Measurements from ENCODE around the gene ETF1.

ETF1 gene

DNA sequence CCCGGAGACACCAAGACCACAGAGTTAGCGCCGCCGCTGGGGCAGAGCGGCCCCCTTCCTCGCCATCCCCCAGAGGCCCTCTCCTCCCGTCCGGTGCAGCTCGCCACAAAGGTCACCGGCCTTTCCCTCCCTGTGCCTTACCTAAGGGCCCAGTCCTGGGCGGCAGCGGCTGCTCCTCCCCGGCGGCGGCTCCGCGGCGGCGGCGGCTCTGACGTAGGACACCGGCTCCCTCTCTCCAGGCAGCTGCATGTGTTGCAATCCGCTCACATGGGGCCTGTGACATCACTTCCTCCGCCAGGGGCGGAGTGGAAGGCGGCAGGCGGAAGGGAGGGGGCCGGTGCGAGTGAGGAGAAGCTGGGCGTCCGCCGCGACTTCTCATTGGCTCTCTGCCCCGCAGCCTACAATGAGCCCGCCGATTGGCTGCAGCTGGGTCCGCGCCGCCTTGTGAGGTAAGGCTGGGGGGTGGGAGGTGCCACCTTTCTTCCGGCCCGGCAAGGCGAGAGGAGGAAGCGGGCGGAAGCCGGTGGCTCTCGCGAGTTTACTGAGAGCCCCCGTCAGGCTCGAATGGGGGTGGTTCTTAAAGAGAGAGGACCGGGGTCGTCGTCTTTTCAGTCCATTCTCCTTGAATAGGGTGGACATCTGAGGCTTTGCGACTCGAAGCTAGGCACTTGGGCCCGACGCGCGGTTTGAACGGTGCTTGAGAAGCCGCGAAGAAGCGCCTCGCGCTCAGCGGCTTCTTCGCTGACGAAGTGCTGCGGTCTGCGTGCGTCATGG is at the start of gene ETF1:
TSS of gene ETF1 (minus strand) at position 281 of the 774 bp plus-strand sequence. CDS start 318 bp downstream, outside the sequence.
- peak; percentile 94 to 98 (median 98) for DNase-seq

DNA sequence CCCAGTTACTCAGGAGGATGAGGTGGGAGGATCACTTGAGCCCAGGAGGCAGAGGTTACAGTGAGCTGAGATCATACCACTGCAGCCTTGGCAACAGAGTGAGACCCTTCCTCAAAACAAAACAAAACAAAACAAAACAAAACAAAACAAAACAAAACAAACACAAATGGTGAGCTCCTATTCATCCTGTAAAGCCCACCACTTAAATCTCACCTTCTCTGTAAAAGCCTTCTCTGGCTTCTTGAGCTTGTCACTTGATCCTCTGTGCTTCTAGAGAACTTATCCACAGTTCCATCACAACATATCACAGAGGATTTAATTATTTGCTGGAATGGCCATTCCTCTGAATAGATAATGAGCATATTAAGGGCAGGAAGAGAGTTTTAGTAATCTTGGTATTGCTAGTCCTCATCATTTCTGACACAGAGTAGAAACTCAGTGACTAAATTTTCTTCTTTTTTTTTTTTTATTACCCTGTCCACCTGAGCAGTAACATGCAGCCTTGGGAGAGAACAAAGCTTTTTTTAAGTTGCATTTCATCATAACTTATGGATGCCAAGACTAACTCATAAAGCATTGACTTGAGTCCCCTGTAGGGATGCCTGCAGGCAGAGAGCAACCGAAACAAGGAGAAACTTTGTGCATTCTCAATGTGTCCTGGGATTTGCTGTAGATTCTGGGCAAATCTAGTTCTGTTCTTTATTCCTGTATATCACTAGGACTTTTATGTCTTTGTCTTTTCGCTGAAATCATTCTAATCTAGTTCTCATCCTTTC is 45.2 kb upstream of the ETF1 start:
- DNase-seq = no peak

DNA sequence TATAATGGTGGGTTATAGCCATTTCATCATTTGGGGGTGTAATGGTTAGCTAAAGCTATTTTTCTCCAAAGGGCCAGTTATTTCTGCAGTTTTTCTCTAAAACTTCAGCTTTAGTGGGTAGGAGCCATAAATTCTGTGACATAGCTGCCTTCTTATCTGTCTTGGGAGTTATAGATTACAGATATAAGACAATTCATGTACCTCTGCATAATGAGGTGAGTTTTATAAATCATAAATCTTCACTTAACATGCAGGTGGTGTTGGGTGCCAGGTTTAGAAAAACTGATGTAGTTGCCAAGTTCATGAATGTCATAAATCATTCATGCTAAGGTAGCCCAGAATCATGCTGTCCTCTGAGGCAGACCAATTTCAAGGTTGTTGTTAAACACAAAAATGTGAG is 42.1 kb upstream of the ETF1 start:
- DNase-seq = peak in 1 of 3 experiments; percentile 23

DNA sequence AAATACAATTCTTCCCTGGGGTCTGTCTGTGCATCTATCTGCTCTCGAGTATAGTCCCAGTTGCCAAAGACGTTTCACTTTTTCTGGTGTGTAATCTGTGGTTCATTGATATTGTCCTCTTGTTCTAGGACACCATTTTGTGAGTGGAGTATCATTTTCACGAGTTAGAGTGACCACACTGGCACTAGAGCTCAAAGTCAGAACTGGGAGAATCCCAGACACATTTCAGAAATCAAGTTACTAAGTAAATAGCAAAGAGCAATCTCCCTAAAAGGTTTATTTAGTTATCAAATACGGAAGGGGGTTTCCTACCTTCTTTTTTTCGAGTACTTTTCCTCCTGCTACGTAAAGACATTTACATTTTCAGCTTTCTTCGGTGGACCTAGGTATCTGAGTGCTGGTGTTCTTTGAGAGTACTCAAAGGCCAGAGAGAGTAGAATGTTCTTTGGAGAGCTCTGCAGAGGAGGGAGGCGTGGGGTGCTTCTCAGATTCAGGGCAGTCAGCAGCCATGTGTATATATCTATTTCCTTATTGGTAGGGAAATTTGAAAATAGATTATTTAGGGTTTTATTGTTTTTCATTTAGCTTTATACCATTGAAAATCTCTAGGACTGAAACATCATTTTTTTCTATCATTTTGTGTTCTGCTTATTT is 41.1 kb upstream of the ETF1 start:
- DNase-seq = peak in 1 of 3 experiments; percentile 58

DNA sequence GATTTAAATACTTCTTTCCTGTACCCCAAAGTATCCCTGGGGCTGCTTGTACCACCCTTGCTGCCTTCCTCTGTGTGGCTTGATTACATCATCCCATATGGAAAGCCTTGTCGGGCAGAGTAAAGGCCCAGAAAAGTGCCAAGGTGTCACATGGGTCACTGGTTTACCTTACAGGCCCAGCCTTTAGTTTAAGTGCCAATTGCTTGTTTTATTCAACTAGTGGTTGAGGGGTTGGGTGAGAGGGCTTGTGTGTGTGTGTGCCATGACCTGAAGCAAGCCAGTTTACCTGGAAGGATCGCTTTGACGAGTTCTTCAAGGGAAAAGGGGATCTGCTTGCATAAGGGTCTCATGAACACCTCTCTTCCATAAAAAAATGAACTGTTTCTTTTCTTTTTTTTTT is 39.9 kb upstream of the ETF1 start:
- no peak for DNase-seq

DNA sequence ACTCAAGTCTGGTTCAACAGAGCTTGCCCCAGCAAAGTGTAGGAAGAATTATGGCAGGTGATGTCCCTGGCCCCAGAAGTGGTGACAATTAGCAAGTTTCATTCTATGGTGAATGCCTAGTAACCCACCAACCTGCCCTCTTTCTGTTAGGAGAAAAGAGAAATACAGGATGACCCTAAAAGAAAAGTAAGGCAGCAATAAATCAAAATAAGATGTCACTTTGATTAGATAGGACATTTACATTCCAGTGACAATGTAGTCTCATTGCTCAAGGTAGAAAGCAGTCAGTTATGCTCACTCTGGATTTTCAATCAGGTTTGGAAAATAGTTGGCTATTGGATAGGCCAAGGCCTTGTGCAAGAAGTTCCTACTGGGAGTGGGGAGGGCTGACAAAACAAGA is 37.7 kb upstream of the ETF1 start:
- DNase-seq = no peak

DNA sequence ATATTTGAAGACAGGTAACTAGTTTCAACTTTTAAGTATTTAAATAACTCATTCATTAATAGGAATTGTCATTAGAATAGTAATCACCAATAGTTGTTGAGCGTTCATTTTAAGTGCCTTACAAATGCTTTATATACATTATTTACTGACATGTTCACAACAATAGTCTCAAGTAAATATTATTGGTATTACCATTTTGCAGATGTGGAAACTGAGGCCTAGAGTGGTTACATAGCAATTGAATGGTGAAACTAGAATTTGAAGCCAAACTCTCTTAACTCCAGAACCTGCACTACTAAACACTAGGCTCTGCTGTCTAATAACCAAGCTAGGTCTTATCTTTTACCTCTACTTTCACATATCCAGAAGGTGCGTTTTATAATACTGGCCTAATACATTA is 37.0 kb upstream of the ETF1 start:
- DNase-seq = no peak

DNA sequence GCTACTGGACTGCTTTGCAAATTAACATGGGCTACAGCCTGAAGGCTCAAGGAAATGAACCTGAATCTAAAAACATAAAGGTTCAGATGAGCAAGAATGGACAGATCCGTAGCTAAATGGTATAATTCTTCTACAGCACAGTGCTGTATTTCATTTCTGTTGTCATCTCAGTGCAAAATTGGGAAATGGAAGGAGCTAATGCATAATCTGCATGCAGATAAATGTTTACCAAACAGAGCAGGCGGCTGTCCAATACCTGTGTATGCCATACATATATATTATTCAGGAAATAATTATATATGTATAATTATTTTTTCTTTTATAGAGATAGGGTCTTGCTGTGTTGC is 36.5 kb upstream of the ETF1 start:
- no peak for DNase-seq

DNA sequence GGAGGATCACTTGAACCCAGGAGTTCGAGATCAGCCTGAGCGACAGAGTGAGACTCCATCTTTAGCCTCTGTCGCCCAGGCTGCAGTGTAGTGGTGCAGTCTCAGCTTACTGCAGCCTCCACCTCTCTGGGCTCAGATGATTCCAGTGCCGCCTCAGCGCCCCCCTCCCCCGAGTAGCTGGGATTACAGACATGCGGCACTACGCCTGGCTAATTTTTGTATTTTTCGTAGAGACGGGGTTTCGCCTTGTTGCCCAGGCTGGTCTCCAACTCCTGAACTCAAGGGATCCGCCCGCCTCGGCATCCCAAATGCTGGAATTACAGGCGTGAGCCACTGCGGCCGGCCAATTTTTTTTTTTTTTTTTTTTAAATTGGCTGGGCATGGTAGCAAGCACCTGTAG is 34.4 kb upstream of the ETF1 start:
- DNase-seq = no peak

DNA sequence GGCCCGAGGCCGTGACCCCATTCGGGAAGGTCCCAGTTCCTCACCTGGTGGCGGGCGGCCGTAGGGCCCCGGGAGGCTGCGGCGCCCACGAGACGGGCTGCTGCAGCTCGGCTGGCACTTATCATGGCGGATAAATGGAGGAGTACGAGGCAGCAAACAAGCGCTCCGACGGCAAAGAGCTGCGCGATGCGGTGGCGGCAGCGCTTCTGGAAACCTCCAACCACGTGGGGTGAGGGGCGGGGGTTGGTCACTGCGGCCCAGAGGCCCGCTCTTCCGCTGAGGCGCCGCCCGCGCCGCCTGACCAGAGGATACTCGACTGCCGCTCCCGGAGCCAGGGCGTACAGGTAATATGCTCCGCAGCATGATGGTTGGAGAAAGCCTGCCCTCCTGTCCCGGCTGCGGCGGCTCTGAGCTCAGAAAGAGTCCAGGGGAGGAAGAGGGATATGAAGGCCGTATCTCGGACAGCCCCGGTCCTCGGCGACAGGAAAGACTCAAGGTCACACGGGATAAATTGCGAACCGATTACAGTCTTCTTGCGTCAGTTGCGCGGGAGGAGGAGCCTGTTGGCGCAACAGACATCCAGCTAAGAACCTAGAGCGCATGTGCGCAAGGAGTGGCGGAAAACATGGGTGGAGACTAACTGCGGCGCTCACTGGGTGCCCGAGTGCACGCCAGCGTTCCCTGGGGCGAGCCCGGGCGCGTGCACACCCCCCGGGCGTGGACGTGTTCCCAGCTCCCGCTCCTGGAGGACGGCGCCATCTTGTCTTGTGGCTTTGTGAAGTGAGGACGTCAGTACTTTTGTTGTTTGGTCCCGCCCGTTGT is 32.4 kb upstream of the ETF1 start, which contains the start of gene HSPA9:
TSS of gene HSPA9 (minus strand) at position 208 of the 822 bp plus-strand sequence. CDS start at position 125, 83 bp downstream.
- DNase-seq = peak; percentile 95 to 99 (median 98)

DNA sequence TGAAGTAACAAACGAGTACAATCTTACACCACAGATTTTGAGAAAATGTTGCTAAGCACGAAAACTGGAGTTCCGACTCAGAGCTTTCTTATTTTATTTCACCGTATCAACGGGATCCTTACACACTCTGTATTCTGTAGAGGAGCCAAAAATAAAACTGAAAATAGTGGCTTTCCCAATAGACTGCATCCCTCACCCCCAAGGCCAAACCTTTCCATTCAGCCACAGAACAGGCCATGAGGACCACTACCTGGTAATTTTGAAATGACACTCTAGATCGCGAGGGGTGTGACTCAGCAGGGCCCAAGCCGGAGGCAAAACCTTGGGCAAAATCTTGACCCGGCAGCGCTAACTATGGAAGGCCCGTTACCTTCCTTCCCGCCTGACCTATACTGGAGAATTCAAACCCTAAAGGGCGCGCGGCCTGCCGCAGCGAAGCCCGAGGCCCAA is 31.7 kb upstream of the ETF1 start:
- no peak for DNase-seq

DNA sequence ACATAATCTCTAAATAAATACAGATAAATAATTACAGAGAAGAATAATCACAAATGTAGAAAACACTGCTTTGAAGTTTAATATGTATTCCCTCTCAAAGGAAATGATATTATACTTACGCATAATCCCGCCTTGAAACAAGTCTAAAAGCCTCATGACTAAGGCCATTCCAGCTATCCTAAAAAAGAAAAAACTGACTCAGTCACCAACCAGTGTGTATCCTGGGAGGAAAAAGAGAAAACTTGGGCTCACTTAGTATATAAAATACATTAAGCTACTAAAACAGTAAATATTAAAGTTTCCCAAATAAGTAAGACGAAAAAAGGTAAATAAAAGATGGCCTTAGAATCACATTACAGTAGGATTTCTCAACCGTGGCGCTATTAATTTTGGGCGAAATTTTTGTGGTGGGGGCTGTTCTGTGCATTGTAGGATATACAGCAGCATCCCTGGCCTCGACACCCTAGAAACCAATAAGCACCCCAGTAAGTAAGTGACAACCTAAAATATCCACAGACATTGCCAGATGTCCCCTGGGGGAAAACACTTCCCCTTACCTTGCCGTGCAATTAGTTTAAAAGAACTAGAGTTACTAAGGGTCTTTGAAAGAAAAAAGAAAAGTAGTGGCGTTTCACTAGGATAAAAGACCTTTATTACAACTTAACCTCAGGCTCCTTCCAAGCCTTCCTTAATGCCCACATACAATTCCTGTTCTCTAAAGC is 31.1 kb upstream of the ETF1 start:
- DNase-seq = no peak

DNA sequence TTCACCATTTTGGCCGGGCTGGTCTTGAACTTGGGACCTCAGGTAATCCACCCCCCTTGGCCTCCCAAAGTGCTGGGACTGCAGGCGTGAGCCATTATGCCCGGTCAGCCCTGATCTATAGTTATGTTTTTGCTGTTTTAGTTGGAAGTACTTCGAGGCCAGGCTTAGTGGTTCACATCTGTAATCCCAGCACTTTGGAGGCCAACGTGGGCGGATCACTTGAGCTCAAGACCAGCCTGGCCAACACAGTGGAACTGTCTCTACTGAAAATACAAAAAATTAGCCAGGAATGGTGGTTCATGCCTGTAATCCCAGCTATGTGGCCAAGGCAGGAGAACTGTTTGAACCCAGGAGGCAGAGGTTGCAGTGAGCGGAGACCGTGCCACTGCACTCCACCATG is 30.2 kb upstream of the ETF1 start:
- no peak for DNase-seq

DNA sequence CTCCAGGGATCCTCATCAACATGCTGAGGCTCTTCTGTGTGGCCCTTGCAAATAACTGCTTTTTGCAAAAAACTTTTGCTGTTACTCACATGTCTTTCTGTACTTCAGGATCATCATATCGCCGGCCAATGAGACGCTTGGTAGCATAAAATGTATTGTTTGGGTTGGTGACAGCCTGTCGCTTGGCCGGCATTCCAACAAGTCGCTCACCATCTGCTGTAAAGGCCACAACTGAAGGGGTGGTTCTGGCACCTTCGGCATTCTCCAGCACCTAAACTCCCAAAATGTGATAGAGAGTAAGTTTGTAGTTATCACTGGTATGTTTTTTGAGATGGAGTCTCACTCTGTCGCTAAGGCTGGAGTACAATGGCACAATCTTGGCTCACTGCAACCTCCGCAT is 27.8 kb upstream of the ETF1 start:
- no peak for DNase-seq

DNA sequence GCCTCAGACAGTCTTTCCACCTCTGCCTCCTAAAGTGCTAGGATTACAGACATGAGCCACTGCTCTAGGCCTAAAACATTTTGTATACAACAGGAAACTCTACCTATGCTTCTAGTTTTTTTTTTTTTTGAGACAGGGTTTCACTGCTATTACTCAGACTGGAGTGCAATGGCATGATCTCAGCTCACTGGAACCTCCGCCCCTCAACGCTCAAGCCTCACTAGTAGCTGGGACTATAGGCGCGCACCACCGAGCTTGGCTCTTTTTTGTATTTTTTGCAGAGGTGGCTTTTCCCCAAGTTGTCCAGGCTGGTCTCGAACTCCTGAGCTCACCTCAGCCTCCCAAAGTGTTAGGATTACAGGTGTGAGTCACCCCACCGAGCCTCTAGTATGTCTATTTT is 26.7 kb upstream of the ETF1 start:
- DNase-seq = no peak

DNA sequence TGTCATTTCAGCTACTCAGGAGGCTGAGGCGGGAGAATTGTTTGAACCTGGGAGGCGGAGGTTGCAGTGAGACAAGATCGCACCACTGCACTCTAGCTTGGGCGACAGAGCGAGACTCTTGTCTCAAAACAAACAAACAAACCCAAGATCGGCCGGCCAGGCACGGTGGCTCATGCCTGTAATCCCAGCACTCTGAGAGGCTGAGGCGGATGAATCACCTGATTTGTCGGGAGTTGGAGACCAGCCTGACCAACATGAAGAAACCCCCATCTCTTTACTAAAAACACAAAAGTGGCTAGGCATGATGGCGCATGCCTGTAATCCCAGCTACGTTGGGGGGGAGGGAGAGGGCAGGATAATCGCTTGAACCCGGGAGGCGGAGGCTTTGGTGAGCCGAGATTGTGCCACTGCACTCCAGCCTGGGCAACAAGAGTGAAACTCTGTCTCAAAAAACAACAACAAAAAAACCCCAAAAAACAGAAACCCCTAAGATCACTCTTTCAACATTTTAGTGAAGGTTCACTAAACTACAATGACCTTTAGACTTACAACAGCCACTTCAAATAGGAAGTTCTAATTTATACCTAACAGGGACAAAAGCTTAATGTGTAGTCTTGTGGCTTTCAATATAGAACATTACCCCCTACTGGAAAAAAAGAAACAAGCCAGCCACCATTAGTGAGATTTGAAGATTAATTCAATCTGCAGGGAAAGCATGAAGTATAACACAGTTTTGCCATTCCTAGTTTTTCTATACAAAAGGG is 25.2 kb upstream of the ETF1 start:
- no peak for DNase-seq

DNA sequence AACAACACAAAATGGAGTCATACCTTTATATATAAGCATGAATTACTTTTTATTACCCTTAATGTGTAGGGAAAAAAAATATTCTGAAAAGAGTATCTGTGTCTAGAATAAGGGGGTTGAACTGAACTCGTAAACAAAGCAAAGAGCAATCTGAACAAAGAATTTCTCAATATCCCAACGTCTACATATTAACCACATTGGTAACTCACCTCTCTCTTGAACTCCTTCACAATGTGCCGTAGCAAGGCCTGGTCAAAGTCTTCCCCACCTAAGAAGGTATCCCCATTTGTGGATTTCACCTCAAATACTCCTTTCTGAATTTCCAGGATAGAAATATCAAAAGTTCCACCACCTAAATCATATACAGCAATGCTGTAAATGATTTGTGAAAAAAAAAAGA is 23.8 kb upstream of the ETF1 start:
- no peak for DNase-seq

DNA sequence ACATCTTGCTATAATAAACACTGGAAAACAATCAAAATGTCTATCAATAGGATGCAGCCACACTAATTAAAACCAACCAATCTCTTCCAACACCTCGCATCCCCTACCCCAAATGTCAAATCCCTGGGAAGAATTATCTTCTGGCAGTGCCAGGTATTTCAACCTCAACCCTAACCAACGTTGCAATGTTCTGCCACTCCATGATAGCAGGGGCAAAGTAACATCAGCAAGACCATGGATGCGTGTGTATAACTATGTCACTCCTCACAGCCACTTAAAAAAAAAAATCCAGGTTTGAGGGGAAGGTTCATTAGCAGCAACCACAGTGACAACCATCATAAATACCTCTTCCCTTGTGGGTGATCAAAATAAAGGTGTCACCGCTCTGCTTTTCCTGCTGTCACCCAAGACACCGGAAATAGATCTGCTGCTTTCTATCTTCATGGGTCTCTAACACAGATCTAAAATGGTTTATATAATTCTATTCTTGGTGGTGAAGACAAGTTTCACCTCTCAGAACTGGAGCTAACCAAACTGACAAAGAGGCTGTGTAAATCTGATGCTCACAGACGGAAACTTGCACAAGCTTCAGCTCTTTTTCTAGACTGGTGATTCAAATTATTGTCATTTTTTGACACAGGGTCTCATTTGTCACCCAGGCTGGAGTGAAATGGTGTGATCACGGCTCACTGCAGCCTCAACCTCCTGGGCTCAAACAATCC is 22.2 kb upstream of the ETF1 start:
- DNase-seq = no peak

DNA sequence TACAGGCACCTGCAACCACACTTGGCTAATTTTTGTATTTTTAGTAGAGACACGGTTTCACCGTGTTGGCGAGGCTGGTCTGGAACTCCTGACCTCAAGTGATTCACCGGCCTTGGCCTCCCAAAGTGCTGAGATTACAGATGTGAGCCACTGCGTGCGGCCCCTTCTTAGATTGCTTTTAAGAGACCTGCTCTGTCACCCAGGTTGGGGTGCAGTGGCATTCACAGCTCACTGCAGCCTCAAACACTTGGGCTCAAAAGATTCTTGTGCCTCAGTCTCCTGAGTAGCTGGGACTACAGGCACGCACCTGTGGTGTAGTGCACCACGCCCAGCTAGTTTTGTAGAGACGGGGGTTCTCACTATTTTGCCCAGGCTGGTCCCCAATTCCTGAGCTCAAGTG is 21.2 kb upstream of the ETF1 start:
- no peak for DNase-seq

DNA sequence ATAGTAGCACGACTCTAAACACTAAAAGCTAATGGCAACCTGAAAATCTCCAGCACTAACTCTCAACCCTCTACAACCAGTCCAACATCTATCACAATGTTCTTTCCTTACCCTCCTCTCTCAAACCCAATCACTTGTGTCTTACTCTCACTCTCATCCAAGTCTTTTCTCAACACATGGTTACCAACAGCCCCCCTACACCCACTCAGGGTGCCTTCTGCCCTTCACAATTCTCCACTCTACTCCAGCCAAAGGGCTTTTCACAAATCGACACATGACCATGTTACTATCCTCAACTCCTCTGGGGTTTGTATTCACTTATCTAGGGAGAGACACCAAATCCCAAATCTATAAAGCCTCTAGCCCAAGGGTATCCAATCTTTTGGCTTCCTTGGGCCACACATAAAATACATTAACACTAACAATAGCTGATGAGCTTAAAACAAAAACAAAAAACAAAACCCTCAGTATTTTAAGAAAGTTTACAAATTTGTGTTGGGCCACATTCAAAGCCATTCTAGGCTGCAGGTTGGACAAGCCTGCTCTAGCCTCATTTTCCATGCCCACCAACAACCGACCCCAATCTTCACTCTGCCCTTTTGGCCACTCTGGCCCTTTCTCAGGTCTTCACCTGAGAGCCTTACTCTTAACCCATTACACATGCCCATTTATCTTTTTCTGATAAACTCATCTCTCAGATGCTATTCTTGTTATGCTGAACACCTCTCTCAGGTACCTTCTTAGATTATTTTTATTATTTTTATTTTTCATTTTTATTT is 20.5 kb upstream of the ETF1 start:
- no peak for DNase-seq
